Measurements from ENCODE around the gene SCARB2.

DNA sequence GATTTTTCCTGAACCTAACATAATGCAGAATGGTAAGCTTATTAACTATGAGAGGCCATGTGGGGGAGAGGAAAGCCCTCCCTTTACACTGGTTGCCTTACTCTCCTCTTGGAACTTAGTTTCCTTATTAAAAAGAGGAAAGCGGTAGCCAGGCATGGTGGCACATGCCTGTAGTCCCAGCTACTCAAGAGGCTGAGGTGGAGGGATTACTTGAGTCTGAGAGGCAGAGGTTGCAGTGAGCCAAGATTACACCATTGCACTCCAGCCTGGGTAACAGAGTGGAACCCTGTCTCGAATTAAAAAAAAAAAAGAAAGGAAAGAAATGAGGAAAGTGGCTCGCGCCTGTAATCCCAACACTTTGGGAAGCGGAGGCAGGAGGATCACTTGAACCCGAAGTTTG lies 39.9 kb upstream of the SCARB2 start:
- TF ChIP-seq CTCF (conservative IDR thresholded peaks at IDR 0.05): no peak
- no peak for TF ChIP-seq EZH2 (IDR thresholded peaks at IDR 0.05; ENCODE audit: low read depth)

All from PC-9 (cell line).